ENCODE measurements around the gene HOXB8. TPM values are rescaled to one million over a fixed set of nuclear protein-coding genes. Genes with fewer than 3 reads are reported as not detected.
A peak's percentile ranks its signal among the peaks of the same experiment; 100 is the strongest.

The HOXB8 gene
- total and polyA plus RNA-seq, 2 donors: 0.07 TPM; not detected in 1

DNA sequence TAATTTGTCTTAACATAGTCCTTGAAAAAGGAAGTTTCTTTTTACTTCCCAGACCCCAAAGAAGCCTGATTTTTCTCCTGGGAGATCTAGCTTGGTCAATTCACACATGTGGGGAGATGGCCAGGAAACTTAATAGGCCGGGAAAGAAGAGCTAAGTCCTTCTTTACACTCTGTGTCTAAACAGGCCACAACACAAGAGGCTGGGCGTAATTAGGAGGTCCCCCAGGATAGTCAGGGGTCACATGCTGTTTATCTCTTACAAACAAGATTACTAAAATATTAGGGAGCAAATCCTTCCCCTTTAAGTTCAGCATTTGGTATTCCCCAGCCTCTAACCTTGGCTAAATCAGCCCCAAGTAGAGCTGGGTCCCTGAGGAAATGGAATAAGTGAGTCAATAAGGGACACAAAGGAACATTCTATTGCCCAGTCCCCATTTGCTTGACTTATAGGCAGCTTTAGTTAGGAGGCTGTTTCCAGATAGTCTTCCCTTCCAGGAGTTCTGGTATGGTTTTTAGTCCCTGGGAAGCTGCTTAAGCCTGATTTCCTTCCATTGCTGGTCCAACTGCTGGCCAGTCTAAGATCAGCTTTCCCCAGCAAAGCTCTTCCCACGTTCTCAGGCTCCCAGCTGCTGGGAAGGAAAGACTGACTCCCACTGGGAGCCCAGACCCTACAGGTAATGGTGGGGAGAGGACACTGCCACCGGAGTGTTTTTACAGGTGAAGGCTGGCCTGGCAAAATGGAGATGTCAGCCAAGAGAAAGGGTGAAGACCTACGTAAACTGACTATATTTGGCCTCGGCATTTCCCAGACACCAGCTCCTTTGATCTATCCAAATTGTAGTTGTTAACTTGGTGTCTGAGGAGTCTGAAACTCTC, 25.1 kb upstream of the HOXB8 start:
- DNase-seq (ENCODE audit: low read depth in 6 of 9, low spot score in 9 of 9): no peak
- H3K4me1 ChIP-seq (ENCODE audit: control insufficient read depth in 2 of 2, insufficient read depth in 2 of 2, low read length in 2 of 2): peaks cover 0 to 4% of the 10 kb centered on the region in 2 donors
- H3K27ac ChIP-seq (ENCODE audit: low read depth in 1 of 2, low read length in 1 of 2): no peak overlapping the region
- WGBS: 93% methylated on average over 6 of the region's 6 CpGs
- H3K27me3 ChIP-seq (ENCODE audit: control insufficient read depth in 2 of 2, insufficient read depth in 1 of 2, low read length in 1 of 2): peaks cover 86 to 100% of the 10 kb centered on the region in 2 donors
- H3K9me3 ChIP-seq (ENCODE audit: control insufficient read depth in 2 of 2, insufficient read depth in 1 of 2, low read length in 1 of 2): peaks cover 0 to 6% of the 10 kb centered on the region in 2 donors
- no peaks in the 10 kb centered on the region for H3K36me3 ChIP-seq (ENCODE audit: control insufficient read depth in 2 of 2, insufficient read depth in 2 of 2, low read length in 1 of 2)
- no peak overlapping the region for H3K4me3 ChIP-seq (ENCODE audit: low read length in 2 of 2)

DNA sequence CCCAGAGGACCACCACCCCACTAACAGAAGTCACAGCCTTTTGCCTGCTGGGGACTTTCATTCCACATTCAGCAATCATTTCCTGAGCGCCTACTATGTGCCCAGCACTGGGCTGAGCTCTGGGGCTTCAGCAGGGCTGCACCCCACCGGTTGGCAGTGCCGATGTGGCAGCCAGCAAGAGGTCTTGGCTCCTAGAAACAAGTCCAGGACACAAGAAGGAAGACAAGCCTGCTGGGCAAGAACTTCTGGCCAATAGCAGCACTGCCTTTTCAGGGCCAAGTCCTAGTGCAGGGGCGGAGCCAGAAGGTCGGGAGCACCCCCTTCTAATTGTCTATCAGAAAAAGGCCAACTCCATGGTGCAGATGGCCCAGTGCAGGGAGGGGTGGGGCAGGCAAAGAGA, 24.0 kb upstream of the HOXB8 start:
- peaks cover 0 to 4% of the 10 kb centered on the region in 2 donors for H3K4me1 ChIP-seq (ENCODE audit: control insufficient read depth in 2 of 2, insufficient read depth in 2 of 2, low read length in 2 of 2)
- DNase-seq (ENCODE audit: low read depth in 6 of 9, low spot score in 9 of 9): no peak
- 85% methylated on average over 5 of the region's 5 CpGs for WGBS

DNA sequence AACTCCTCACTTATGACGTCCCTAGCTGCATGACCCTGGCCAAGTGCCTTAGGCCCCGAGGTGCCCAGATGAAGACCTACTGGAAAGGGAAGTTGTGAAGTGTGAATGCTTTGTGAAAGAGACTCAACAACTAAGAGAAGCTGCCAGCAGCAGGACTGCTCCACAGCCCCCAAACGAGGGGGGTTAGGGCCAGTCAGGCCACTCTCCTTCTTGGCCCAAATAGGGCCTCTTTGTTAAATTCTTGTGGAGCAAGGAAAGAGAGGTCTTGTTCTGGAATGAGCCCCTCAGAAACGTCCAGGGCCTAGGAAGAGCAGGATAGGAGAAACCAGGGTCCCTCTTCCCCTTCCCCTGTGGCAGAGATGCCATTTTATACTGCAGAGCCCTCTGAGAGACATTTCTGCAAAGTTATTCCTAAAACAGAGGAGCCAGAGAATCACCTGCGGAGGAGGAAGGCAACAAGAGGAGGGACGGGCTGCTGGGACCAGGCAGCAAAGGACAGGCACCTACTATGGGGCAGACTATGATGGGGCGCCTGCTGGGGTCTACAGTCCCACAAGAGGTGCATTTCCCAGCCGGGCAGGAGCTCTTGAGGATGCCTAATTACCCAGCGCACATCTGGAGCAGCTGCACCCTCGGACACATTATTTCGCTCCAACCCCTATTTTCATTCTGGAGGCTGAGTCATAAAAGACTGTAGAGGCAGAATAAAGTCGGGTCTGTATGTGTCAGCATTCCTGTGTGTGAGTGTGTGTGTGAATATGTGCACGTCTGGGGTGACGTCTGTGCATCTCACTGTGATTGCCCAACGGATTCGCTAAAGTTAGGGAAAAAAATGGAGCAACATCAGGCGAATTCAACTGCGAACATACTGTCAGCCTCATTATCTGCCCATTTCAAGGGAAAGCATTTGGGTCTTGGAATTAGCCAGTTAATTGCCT, 22.5 kb upstream of the HOXB8 start:
- peaks cover 0 to 8% of the 10 kb centered on the region in 2 donors for H3K4me1 ChIP-seq (ENCODE audit: control insufficient read depth in 2 of 2, insufficient read depth in 2 of 2, low read length in 2 of 2)
- no peaks in the 10 kb centered on the region for H3K36me3 ChIP-seq (ENCODE audit: control insufficient read depth in 2 of 2, insufficient read depth in 2 of 2, low read length in 1 of 2)
- peaks cover 0 to 11% of the 10 kb centered on the region in 2 donors for H3K9me3 ChIP-seq (ENCODE audit: control insufficient read depth in 2 of 2, insufficient read depth in 1 of 2, low read length in 1 of 2)
- no peak for DNase-seq (ENCODE audit: low read depth in 6 of 9, low spot score in 9 of 9)
- peaks cover 84 to 100% of the 10 kb centered on the region in 2 donors for H3K27me3 ChIP-seq (ENCODE audit: control insufficient read depth in 2 of 2, insufficient read depth in 1 of 2, low read length in 1 of 2)
- WGBS: 83% methylated on average over 18 of the region's 18 CpGs
- H3K4me3 ChIP-seq (ENCODE audit: low read length in 2 of 2): no peak overlapping the region
- H3K27ac ChIP-seq (ENCODE audit: low read depth in 1 of 2, low read length in 1 of 2): no peak overlapping the region

More for the DNA sequence above, 24.0 kb upstream of the HOXB8 start:
- Histone ChIP-seq H3K27me3 (ENCODE audit: control insufficient read depth in 2 of 2, insufficient read depth in 1 of 2, low read length in 1 of 2) (peaks cover 86 to 100% of the 10 kb centered on the region in 2 donors), H3K4me3 (ENCODE audit: low read length in 2 of 2) (no peak overlapping the region), H3K27ac (ENCODE audit: low read depth in 1 of 2, low read length in 1 of 2) (no peak overlapping the region), H3K9me3 (ENCODE audit: control insufficient read depth in 2 of 2, insufficient read depth in 1 of 2, low read length in 1 of 2) (peaks cover 0 to 6% of the 10 kb centered on the region in 2 donors), H3K36me3 (ENCODE audit: control insufficient read depth in 2 of 2, insufficient read depth in 2 of 2, low read length in 1 of 2) (no peaks in the 10 kb centered on the region)

DNA sequence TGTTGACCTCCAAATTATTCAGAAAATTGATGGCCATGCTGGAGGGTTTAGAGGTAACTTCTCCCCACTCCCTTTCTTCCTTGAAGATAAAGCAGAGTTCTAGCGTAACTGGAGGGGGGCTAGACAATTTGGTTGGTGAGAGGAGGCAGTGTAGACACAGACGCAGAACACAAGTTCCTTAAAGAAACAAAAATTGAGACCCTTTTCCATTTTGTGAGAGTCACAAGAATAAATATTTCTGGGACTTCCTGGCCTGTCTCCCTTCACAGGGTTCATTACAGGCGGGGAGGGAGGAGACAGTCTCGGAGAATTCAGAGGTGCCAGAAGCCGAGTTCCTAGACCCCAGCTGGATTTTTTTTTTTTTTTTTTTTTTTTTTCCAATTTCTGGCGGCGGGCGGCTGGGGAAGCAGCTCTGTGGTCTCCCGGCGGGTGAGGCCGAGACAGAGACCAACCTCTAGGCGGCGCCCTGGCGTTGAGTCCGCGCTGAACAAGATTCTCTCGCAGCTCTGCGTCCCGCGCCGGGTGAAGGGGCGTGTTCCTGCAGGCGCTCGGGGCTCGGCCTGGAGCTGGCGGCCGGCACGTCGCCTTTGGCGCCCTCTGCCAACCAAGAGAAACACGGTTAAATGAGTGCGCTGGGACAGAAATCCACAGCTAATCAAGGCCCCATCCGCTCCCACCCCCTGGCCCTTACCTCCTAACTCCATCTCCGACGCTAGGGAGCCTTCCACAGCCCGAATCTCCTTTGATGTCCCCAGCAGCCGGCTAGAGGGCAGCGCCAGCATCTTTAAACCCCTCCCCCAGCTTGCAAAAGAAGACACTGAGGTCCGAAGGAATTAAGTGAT, 21.3 kb upstream of the HOXB8 start:
- 8% methylated on average over 39 of the region's 39 CpGs for WGBS
- Histone ChIP-seq H3K4me3 (ENCODE audit: low read length in 2 of 2) (no peak overlapping the region), H3K27me3 (ENCODE audit: control insufficient read depth in 2 of 2, insufficient read depth in 1 of 2, low read length in 1 of 2) (peaks cover 81 to 100% of the 10 kb centered on the region in 2 donors), H3K4me1 (ENCODE audit: control insufficient read depth in 2 of 2, insufficient read depth in 2 of 2, low read length in 2 of 2) (peaks cover 0 to 8% of the 10 kb centered on the region in 2 donors), H3K36me3 (ENCODE audit: control insufficient read depth in 2 of 2, insufficient read depth in 2 of 2, low read length in 1 of 2) (no peaks in the 10 kb centered on the region), H3K27ac (ENCODE audit: low read depth in 1 of 2, low read length in 1 of 2) (no peak overlapping the region), H3K9me3 (ENCODE audit: control insufficient read depth in 2 of 2, insufficient read depth in 1 of 2, low read length in 1 of 2) (peaks cover 0 to 7% of the 10 kb centered on the region in 2 donors)
- peak in 3 of 9 donors; percentile 49 to 61 (median 51) for DNase-seq (ENCODE audit: low read depth in 6 of 9, low spot score in 9 of 9)

DNA sequence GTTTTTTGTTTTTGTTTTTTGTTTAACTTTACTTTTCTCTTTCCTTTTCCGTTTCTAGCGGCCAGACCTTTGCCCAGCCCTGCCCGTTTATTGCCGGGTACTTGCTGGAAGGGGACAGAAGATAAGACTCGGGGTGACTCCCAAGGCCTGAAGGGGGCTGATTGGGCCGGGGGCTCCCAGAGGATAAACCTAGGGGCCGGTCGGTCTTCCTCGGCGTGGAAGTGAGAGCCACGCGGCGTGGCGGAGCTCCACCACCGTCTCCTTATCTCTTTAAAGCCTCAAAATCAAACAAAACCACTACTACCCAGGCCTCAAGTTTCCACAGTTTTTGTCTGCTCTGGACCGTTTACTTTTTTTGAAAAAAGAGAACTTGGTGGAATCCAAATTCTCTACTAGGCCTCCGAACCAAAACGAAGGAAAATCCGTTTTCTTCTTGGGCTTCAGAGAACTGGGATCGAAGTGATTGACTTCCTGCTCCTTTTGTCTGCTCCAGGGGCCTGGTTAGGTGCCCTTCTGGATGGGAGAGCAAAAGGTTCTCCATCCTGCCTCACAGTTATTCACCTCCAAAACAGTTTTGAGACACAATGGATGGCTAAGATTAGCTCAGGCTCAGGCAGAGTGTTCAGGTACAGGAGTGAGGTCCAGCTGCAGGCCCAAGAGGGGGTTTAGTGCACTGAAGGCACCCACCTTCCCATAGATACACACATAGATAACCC, 19.6 kb upstream of the HOXB8 start:
- Histone ChIP-seq H3K36me3 (ENCODE audit: control insufficient read depth in 2 of 2, insufficient read depth in 2 of 2, low read length in 1 of 2) (no peaks in the 10 kb centered on the region), H3K4me3 (ENCODE audit: low read length in 2 of 2) (no peak overlapping the region), H3K27me3 (ENCODE audit: control insufficient read depth in 2 of 2, insufficient read depth in 1 of 2, low read length in 1 of 2) (peaks cover 84 to 100% of the 10 kb centered on the region in 2 donors), H3K4me1 (ENCODE audit: control insufficient read depth in 2 of 2, insufficient read depth in 2 of 2, low read length in 2 of 2) (peaks cover 0 to 8% of the 10 kb centered on the region in 2 donors), H3K27ac (ENCODE audit: low read depth in 1 of 2, low read length in 1 of 2) (no peak overlapping the region), H3K9me3 (ENCODE audit: control insufficient read depth in 2 of 2, insufficient read depth in 1 of 2, low read length in 1 of 2) (peaks cover 0 to 7% of the 10 kb centered on the region in 2 donors)
- 63% methylated on average over 20 of the region's 20 CpGs for WGBS
- no peak for DNase-seq (ENCODE audit: low read depth in 6 of 9, low spot score in 9 of 9)

DNA sequence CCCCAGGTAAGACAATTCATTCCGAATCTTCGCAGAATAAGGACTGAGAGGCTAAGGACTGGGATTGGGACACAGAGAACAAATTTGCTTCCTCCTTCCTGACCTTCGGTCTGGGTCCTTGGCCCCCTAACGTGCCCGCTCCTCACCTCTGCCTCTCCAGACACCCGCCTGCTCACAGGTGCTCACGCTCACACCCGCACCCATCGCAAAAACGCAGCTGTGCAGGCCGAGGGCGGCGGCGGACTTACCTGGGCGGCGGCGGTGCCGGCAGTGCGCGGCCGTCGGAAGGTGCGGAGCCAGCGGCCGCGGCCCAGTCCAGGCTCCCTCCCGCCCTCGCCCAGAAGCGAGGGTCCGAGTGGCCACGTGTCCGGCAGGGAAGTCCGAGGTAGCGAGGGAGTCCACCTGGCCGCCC, 18.2 kb upstream of the HOXB8 start:
- Histone ChIP-seq H3K27ac (ENCODE audit: low read depth in 1 of 2, low read length in 1 of 2) (no peak overlapping the region), H3K9me3 (ENCODE audit: control insufficient read depth in 2 of 2, insufficient read depth in 1 of 2, low read length in 1 of 2) (peaks cover 0 to 7% of the 10 kb centered on the region in 2 donors), H3K36me3 (ENCODE audit: control insufficient read depth in 2 of 2, insufficient read depth in 2 of 2, low read length in 1 of 2) (no peaks in the 10 kb centered on the region), H3K4me1 (ENCODE audit: control insufficient read depth in 2 of 2, insufficient read depth in 2 of 2, low read length in 2 of 2) (peaks cover 0 to 8% of the 10 kb centered on the region in 2 donors), H3K27me3 (ENCODE audit: control insufficient read depth in 2 of 2, insufficient read depth in 1 of 2, low read length in 1 of 2) (peaks cover 76 to 100% of the 10 kb centered on the region in 2 donors), H3K4me3 (ENCODE audit: low read length in 2 of 2) (no peak overlapping the region)
- WGBS: 68% methylated on average over 35 of the region's 35 CpGs
- DNase-seq (ENCODE audit: low read depth in 6 of 9, low spot score in 9 of 9): no peak

DNA sequence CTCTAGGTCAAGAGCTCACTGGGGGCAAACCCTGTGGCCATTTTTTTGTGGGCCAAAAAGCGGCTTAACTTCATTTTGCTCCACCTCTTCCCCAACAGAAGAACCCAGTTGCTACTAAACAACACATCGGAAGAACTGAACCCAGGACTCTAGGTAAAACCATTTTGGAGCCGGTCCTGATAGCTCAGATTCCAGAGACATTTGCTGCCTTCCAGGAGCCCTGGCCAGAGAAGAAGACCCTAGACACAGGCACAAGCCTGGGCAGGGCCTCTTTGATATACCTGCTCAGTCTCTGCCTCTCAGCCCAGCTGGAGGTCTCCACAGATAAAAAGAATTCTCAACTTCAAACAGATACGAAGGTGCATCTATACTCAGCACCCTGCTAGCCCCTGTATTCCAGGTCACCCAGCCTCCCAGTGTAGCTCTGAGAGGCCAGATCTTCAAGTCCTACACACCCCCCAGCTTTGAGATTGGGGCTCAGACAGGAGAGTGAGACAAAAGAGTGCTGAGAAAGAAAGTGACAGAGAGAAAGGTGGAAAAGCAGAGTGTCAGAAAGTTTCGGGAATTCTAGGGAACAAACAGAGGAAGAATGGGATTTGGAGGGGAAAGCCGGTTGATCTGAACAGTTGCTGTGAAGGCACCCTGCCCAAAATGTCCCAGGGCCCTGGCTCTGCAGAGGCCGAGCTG, 17.6 kb upstream of the HOXB8 start:
- 89% methylated on average over 7 of the region's 7 CpGs for WGBS
- Histone ChIP-seq H3K4me1 (ENCODE audit: control insufficient read depth in 2 of 2, insufficient read depth in 2 of 2, low read length in 2 of 2) (peaks cover 0 to 8% of the 10 kb centered on the region in 2 donors), H3K9me3 (ENCODE audit: control insufficient read depth in 2 of 2, insufficient read depth in 1 of 2, low read length in 1 of 2) (peaks cover 0 to 7% of the 10 kb centered on the region in 2 donors), H3K36me3 (ENCODE audit: control insufficient read depth in 2 of 2, insufficient read depth in 2 of 2, low read length in 1 of 2) (no peaks in the 10 kb centered on the region), H3K27me3 (ENCODE audit: control insufficient read depth in 2 of 2, insufficient read depth in 1 of 2, low read length in 1 of 2) (peaks cover 78 to 100% of the 10 kb centered on the region in 2 donors), H3K4me3 (ENCODE audit: low read length in 2 of 2) (no peak overlapping the region), H3K27ac (ENCODE audit: low read depth in 1 of 2, low read length in 1 of 2) (no peak overlapping the region)
- no peak for DNase-seq (ENCODE audit: low read depth in 6 of 9, low spot score in 9 of 9)
